DND-41 (cell line): Measurements from ENCODE around the gene N4BP2L1.

ENCODE experiments used
- CTCF ChIP-seq: IDR thresholded peaks from 2 replicates; pipeline ENCODE4 v1.5.1; 2012; ENCODE audit warnings: borderline replicate concordance, low read length, moderate library complexity, mild to moderate bottlenecking; ENCODE audit not compliant: poor library complexity, severe bottlenecking; ENCODE audit errors: extremely low read depth
- EZH2 ChIP-seq: IDR thresholded peaks from 3 replicates; pipeline ENCODE4 v1.6.1; 2012; ENCODE audit warnings: borderline replicate concordance, low read depth, mild to moderate bottlenecking, moderate library complexity, low read length, inconsistent platforms; ENCODE audit not compliant: severe bottlenecking

- TF ChIP-seq CTCF (no peak), EZH2 (no peak)
These were observed 1.5 kb downstream of the N4BP2L1 start for GRCh38 chr13:32426191-32426989.
